Mesothelial cell of epicardium (in vitro differentiated cells): Measurements from ENCODE around the gene SNRK. TPM values are rescaled to one million over a fixed set of nuclear protein-coding genes. Genes with fewer than 3 reads are reported as not detected.

Experiments used
- DNase-seq, 2 experiments: peaks; one replicate each; pipeline ENCODE4 v3.0.0; 2021; ENCODE audit warnings: low spot score in 2 of 2; ENCODE audit not compliant: unreplicated experiment in 2 of 2
- H3K27ac Mint-ChIP-seq: 2 replicates; pipeline ENCODE4 v1.8.0; 2021; ENCODE audit warnings: mixed read lengths
- H3K27me3 Mint-ChIP-seq: 2 replicates; pipeline ENCODE4 v1.8.0; 2021; ENCODE audit warnings: low read depth, mixed read lengths
- H3K36me3 Mint-ChIP-seq: 2 replicates; pipeline ENCODE4 v1.8.0; 2021; ENCODE audit warnings: mixed read lengths
- H3K4me1 Mint-ChIP-seq: 2 replicates; pipeline ENCODE4 v1.8.0; 2021; ENCODE audit warnings: mixed read lengths
- H3K4me3 Mint-ChIP-seq: 2 replicates; pipeline ENCODE4 v1.8.0; 2021; ENCODE audit warnings: mild to moderate bottlenecking, moderate library complexity, mixed read lengths
- H3K9me3 Mint-ChIP-seq: 2 replicates; pipeline ENCODE4 v1.8.0; 2021; ENCODE audit warnings: mixed read lengths
- total RNA-seq: library from RNA; stranded (reverse); gene quantifications from 3 replicates; pipeline ENCODE4 v1.2.1, GENCODE V29; 2021
- TF ChIP-seq, protein P1 (sequence below): fragments of 200-600 bp; sonication (generic); IDR thresholded peaks from one replicate; pipeline ENCODE4 v1.5.0; 2021; ENCODE audit warnings: antibody characterized with exemption; ENCODE audit not compliant: unreplicated experiment

The SNRK gene
- total RNA-seq, 1 donor from 2014 or later: 19.3 TPM

DNA sequence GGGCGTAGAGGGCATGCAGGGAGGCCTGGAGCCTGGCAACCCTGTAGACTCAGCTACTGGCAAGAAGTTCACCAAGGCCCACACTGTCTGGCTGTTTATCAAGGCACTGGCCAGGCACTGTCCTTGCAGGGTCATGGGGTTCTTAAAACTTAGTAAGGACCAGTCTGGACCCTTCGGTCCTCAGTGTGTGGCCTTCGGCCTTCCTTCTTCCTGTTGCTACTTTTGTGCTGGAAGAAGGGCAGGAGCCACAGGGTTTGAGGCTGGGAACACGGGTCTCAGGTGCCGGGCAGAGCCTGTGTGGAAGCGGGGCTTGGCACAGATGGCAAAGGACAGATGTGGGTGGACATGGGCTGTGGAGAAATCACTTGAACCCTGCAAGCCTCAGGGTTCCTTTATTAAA lies 76.6 kb downstream of the SNRK start:
- TF ChIP-seq, protein P1, sequence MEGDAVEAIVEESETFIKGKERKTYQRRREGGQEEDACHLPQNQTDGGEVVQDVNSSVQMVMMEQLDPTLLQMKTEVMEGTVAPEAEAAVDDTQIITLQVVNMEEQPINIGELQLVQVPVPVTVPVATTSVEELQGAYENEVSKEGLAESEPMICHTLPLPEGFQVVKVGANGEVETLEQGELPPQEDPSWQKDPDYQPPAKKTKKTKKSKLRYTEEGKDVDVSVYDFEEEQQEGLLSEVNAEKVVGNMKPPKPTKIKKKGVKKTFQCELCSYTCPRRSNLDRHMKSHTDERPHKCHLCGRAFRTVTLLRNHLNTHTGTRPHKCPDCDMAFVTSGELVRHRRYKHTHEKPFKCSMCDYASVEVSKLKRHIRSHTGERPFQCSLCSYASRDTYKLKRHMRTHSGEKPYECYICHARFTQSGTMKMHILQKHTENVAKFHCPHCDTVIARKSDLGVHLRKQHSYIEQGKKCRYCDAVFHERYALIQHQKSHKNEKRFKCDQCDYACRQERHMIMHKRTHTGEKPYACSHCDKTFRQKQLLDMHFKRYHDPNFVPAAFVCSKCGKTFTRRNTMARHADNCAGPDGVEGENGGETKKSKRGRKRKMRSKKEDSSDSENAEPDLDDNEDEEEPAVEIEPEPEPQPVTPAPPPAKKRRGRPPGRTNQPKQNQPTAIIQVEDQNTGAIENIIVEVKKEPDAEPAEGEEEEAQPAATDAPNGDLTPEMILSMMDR: no peak
- Mint-ChIP-seq H3K27me3 (no peaks in the 10 kb centered on the region), H3K27ac (no peak overlapping the region), H3K9me3 (peaks cover 6% of the 10 kb centered on the region), H3K4me3 (no peak overlapping the region), H3K36me3 (peaks cover 9% of the 10 kb centered on the region), H3K4me1 (no peaks in the 10 kb centered on the region)
- no peak for DNase-seq

DNA sequence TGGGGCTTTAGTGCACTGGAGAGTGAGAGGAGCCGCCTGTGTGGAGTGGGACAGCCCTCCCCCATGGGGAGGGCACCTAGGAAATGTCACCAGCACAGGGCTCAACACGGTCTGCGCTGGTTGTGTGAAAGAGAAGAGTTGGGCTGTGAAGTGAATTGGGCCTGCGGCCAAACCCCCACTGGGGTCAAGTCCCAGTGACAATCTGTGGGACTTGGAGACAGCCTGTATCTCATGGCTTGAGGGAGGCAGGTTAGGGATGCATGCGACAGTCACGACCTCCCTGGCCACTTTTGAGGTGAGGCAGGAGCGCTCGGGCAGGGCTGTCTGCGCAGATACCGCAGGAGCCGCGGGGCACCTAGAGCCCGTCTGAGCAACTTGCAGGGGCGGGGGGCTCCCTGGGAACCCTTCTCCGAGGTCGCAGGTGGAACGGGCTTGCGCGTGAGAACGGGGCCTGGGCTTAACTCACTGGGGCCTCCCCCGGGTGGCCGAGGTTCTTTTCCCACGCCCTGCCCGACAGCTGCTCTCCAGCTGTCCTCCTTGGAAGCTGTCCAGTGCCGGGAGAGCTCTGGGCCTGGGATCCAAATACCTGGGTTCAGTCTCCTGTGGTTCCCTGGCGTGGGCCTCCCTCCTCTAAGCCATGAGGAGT lies 77.4 kb downstream of the SNRK start:
- H3K4me3 Mint-ChIP-seq: no peak overlapping the region
- H3K36me3 Mint-ChIP-seq: peaks cover 9% of the 10 kb centered on the region
- H3K9me3 Mint-ChIP-seq: no peaks in the 10 kb centered on the region
- H3K27me3 Mint-ChIP-seq: no peaks in the 10 kb centered on the region
- no peaks in the 10 kb centered on the region for H3K4me1 Mint-ChIP-seq
- TF ChIP-seq, protein P1: no peak
- H3K27ac Mint-ChIP-seq: no peak overlapping the region
- no peak for DNase-seq

DNA sequence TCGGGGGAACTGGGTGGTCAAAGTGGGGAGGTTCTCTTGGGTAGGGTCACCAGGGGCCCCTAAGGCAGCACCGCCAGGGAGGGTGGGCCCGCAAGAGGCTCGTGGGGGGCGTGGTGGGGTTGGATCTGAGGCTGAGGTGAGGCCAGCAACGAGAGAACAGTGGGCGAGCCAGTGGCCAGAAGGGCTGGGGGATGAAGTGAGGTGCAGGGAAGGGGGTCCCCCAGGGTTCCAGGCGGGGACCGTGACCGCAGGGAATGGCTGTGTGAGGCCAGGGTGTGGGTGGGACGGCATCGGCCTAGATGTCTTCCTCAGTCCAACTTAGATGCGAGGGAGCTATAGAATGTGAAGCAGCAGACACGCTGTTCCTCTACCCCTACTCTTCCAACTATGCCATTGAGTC lies 78.2 kb downstream of the SNRK start:
- TF ChIP-seq, protein P1: no peak
- Mint-ChIP-seq H3K27ac (no peak overlapping the region), H3K4me1 (no peaks in the 10 kb centered on the region), H3K36me3 (peaks cover 9% of the 10 kb centered on the region), H3K9me3 (no peaks in the 10 kb centered on the region), H3K4me3 (no peak overlapping the region), H3K27me3 (no peaks in the 10 kb centered on the region)
- no peak for DNase-seq

DNA sequence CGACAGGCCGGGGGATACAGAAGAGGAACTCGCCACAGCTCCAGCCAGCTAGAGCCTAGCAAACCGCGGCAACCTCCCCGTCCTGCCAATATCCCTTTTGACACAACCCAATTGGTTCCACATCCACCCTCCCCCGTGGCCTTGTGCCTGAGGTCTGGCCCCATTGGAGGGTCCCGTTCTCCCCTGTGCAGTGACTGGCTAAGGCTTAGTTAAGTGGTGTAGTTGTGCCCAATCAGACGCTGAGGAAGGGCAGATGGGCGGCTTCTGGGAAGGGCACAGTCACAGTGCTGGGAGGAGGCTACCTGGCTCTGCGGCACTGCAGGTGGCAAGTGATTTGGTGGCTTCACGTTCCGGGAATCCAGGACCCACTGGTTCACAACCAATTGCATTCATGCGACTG lies 78.6 kb downstream of the SNRK start:
- Mint-ChIP-seq H3K9me3 (no peaks in the 10 kb centered on the region), H3K4me1 (no peaks in the 10 kb centered on the region)

DNA sequence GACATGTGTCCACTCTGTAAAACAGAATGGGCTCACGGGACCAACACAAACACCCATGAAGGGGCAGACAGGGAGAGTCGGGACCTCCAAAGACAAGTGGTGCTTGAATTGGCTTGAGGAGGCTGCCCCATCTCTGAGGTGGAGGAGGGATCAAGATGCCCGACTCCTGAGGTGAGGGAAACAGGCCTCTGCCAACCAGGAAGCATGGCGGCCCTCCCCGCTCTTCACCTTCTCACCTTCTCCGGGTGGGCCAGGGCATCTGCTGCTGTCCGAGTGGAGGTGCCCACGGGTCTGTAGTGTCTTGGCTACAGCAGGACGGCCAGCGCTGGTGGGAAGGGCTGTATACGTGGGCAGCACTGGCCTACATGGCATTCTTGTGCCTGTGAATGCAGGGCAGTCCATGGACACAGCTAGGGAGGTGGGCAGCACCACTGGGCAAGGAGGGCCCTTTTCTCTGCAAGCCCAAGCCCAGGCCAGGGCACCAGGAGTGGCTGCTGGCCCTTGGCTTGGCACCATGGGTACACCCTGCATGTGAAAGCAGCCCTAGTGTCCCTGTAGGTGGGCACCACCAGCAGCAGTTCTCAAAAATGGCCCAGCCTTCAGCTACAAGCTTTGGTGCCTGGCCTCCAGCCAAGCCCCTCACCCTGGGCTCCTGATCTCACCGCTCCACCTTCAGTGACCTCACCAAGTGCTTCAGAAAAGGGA lies 79.4 kb downstream of the SNRK start:
- Mint-ChIP-seq H3K4me1 (no peaks in the 10 kb centered on the region), H3K27me3 (no peaks in the 10 kb centered on the region), H3K4me3 (no peak overlapping the region), H3K9me3 (no peaks in the 10 kb centered on the region), H3K27ac (no peak overlapping the region), H3K36me3 (peaks cover 9% of the 10 kb centered on the region)
- DNase-seq: no peak
- TF ChIP-seq, protein P1: no peak

More for the DNA sequence above, 78.6 kb downstream of the SNRK start:
- peaks cover 9% of the 10 kb centered on the region for H3K36me3 Mint-ChIP-seq
- DNase-seq: no peak
- no peak overlapping the region for H3K27ac Mint-ChIP-seq
- no peaks in the 10 kb centered on the region for H3K27me3 Mint-ChIP-seq
- TF ChIP-seq, protein P1: no peak
- no peak overlapping the region for H3K4me3 Mint-ChIP-seq
